ENCODE data around the gene PDE4D.

DNA sequence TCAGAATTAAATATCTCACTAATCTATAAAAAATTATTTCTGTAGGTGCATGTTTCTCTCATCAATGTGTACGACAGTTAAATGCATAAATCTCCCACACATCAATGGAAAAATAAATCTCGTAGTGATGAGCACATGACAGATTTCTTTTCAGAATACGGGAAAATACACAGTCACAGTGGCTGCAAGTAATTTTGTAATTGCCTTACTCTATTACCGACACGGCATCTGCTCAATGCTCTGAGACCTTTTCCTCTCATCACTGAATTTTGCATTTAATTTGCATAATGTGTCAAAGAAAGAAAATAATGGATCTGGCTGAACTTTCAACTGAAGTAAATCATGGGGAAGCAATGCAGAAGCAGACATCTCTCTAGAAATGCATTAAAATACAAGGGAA lies 37.2 kb downstream of the PDE4D start:
- TF ChIP-seq CUX1 (IDR thresholded peaks at IDR 0.05; ENCODE audit: insufficient replicate concordance, low read depth, low read length): no peak
- TF ChIP-seq FOXM1 (IDR thresholded peaks at IDR 0.05; ENCODE audit: low read depth, low read length): no peak
- no peak for TF ChIP-seq EZH2 (IDR thresholded peaks at IDR 0.05; ENCODE audit: borderline replicate concordance, control insufficient read depth, low read depth, low read length)
- TF ChIP-seq SMC3 (IDR thresholded peaks at IDR 0.05; ENCODE audit: borderline replicate concordance, low read length): no peak
- no peak for TF ChIP-seq CTCF (IDR thresholded peaks at IDR 0.05 in 2 of 3, conservative IDR thresholded peaks at IDR 0.05 in 1 of 3; ENCODE audit: control insufficient read depth in 2 of 3, extremely low read depth in 1 of 3, insufficient read depth in 1 of 3, low read depth in 3 of 3, low read length in 3 of 3)
- TF ChIP-seq USF2 (IDR thresholded peaks at IDR 0.05; ENCODE audit: borderline replicate concordance, low read depth, low read length): no peak
- TF ChIP-seq MTA3 (IDR thresholded peaks at IDR 0.05; ENCODE audit: borderline replicate concordance, low read length): no peak
- TF ChIP-seq CHD2 (IDR thresholded peaks at IDR 0.05; ENCODE audit: borderline replicate concordance, low read depth, low read length): no peak
- no peak for TF ChIP-seq BCL3 (IDR thresholded peaks at IDR 0.05; ENCODE audit: borderline replicate concordance, insufficient read depth, low read depth, low read length, poor library complexity, severe bottlenecking)
- TF ChIP-seq, protein P1, sequence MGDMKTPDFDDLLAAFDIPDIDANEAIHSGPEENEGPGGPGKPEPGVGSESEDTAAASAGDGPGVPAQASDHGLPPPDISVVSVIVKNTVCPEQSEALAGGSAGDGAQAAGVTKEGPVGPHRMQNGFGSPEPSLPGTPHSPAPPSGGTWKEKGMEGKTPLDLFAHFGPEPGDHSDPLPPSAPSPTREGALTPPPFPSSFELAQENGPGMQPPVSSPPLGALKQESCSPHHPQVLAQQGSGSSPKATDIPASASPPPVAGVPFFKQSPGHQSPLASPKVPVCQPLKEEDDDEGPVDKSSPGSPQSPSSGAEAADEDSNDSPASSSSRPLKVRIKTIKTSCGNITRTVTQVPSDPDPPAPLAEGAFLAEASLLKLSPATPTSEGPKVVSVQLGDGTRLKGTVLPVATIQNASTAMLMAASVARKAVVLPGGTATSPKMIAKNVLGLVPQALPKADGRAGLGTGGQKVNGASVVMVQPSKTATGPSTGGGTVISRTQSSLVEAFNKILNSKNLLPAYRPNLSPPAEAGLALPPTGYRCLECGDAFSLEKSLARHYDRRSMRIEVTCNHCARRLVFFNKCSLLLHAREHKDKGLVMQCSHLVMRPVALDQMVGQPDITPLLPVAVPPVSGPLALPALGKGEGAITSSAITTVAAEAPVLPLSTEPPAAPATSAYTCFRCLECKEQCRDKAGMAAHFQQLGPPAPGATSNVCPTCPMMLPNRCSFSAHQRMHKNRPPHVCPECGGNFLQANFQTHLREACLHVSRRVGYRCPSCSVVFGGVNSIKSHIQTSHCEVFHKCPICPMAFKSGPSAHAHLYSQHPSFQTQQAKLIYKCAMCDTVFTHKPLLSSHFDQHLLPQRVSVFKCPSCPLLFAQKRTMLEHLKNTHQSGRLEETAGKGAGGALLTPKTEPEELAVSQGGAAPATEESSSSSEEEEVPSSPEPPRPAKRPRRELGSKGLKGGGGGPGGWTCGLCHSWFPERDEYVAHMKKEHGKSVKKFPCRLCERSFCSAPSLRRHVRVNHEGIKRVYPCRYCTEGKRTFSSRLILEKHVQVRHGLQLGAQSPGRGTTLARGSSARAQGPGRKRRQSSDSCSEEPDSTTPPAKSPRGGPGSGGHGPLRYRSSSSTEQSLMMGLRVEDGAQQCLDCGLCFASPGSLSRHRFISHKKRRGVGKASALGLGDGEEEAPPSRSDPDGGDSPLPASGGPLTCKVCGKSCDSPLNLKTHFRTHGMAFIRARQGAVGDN (IDR thresholded peaks at IDR 0.05): no peak

All from GM12878 (cell line).